Peyer's patch (tissue), 4 donors: Measurements from ENCODE around the gene AGBL3.

Experiments used
- CTCF ChIP-seq, 6 experiments: fragments of 450-650 bp in 4 of 6; fragments of 200-600 bp in 2 of 6; sonication (generic) in 1 of 6; IDR thresholded peaks; one replicate each; pipeline ENCODE4 v1.5.1; 2017 to 2019; ENCODE audit warnings: antibody characterized with exemption in 6 of 6, mild to moderate bottlenecking in 3 of 6, moderate library complexity in 1 of 6
- POLR2A ChIP-seq, 2 donors: fragments of 450-650 bp; IDR thresholded peaks; one replicate each; pipeline ENCODE4 v1.5.1; 2017; ENCODE audit warnings: antibody characterized with exemption in 2 of 2, mild to moderate bottlenecking in 2 of 2, moderate library complexity in 2 of 2

DNA sequence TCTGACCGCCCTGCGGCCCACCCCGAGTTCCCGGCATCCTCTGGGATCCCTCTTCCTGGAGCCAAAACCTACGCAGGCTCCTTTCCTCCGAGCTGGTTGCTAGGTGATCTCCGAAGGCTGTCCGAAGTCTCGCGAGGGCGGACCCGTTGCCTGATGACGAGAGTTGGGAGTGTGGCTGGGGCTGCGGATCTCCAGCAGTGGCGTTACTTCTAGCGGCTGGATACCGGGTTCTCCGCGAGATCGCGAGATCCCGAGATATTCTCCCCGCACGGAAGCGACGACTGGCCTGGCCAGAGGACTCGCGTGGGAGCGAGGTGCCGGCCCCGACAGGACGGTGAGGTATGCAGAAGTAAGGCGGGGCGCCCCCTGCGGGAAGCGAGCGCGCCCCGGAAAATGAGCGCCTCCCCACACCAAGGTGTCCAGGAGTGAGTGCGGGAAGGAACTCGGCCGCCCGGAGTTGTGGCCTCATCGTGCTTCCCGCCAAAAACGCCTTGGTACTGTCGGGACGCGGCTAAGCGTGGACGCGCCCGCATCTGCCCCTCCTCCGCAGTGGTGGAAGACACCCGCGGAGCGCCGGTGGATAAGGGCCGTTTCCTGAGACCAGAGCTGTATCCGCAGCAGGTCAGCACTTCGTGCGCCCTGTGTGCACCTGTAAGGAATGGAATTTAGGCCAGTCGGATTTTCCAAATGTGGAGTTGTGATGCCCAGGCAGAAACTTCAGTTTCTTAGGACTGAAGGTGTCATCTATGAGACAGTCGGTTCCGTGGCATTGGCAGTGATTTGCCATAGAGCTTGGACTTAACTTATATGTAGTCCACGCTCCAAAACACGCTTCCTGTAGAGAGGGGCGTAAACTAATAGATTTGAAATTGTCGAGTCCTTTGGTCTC lies at the start of gene AGBL3:
- TF ChIP-seq CTCF (IDR thresholded peaks at IDR 0.05): peak; percentile 10 to 71 (median 66)
- peak in 1 of 2 donors; percentile 12 for TF ChIP-seq POLR2A (IDR thresholded peaks at IDR 0.05)
